GM12878 (cell line): ENCODE measurements around the gene FCHSD2.

Experiments
- BHLHE40 ChIP-seq, 2 experiments: fragments of 450-650 bp in 1 of 2; IDR thresholded peaks; 2 replicates each; pipeline ENCODE4 v1.6.1; 2011 to 2017; ENCODE audit warnings: low read depth in 2 of 2, borderline replicate concordance in 1 of 2, improper control_type of control experiment in 1 of 2, low read length in 1 of 2, mild to moderate bottlenecking in 1 of 2
- CEBPB ChIP-seq, 2 experiments: fragments of 150-350 bp in 1 of 2; IDR thresholded peaks; 2 replicates each; pipeline ENCODE4 v1.6.1; 2012 to 2014; ENCODE audit warnings: low read depth in 2 of 2, low read length in 2 of 2, borderline replicate concordance in 1 of 2, inconsistent platforms in 1 of 2
- CTCF ChIP-seq, 3 experiments: IDR thresholded peaks in 2 of 3; conservative IDR thresholded peaks in 1 of 3; 2 replicates each; pipeline ENCODE4 v1.5.1; 2011; ENCODE audit warnings: low read depth in 3 of 3, low read length in 3 of 3, mild to moderate bottlenecking in 3 of 3, control low read depth in 2 of 3, moderate library complexity in 2 of 3, inconsistent platforms in 1 of 3, mixed read lengths in 1 of 3; ENCODE audit not compliant: control insufficient read depth in 2 of 3, insufficient read depth in 1 of 3; ENCODE audit errors: extremely low read depth in 1 of 3
- DPF2 ChIP-seq: fragments of 450-650 bp; IDR thresholded peaks from 2 replicates; pipeline ENCODE4 v1.6.1; 2017; ENCODE audit warnings: mild to moderate bottlenecking
- EZH2 ChIP-seq: IDR thresholded peaks from 2 replicates; pipeline ENCODE4 v1.6.1; 2012; ENCODE audit warnings: low read depth, mild to moderate bottlenecking, control low read depth, inconsistent platforms, low read length, borderline replicate concordance; ENCODE audit not compliant: control insufficient read depth
- IRF4 ChIP-seq: IDR thresholded peaks from 2 replicates; pipeline ENCODE4 v1.6.1; 2011; ENCODE audit warnings: low read depth, low read length
- KDM1A ChIP-seq: fragments of 200-600 bp; sonication (generic); IDR thresholded peaks from 2 replicates; pipeline ENCODE4 v1.6.1; 2016; ENCODE audit warnings: borderline replicate concordance
- MAX ChIP-seq: IDR thresholded peaks from 2 replicates; pipeline ENCODE4 v1.6.1; 2012; ENCODE audit warnings: low read depth, low read length, improper control_type of control experiment
- NRF1 ChIP-seq: conservative IDR thresholded peaks from 2 replicates; pipeline ENCODE4 v1.6.1; 2011; ENCODE audit warnings: mild to moderate bottlenecking, low read depth, low read length, improper control_type of control experiment
- RAD21 ChIP-seq: IDR thresholded peaks from 2 replicates; pipeline ENCODE4 v1.6.1; 2011; ENCODE audit warnings: mild to moderate bottlenecking, low read depth, low read length, moderate library complexity; ENCODE audit not compliant: insufficient read depth
- TAF1 ChIP-seq: IDR thresholded peaks from 2 replicates; pipeline ENCODE4 v1.6.1; 2011; ENCODE audit warnings: mild to moderate bottlenecking, low read depth, low read length, borderline replicate concordance
- TF ChIP-seq, protein P1 (sequence below): IDR thresholded peaks from 2 replicates; pipeline ENCODE4 v1.6.1; 2012; ENCODE audit warnings: improper control_type of control experiment, low read depth, low read length; ENCODE audit not compliant: insufficient replicate concordance

DNA sequence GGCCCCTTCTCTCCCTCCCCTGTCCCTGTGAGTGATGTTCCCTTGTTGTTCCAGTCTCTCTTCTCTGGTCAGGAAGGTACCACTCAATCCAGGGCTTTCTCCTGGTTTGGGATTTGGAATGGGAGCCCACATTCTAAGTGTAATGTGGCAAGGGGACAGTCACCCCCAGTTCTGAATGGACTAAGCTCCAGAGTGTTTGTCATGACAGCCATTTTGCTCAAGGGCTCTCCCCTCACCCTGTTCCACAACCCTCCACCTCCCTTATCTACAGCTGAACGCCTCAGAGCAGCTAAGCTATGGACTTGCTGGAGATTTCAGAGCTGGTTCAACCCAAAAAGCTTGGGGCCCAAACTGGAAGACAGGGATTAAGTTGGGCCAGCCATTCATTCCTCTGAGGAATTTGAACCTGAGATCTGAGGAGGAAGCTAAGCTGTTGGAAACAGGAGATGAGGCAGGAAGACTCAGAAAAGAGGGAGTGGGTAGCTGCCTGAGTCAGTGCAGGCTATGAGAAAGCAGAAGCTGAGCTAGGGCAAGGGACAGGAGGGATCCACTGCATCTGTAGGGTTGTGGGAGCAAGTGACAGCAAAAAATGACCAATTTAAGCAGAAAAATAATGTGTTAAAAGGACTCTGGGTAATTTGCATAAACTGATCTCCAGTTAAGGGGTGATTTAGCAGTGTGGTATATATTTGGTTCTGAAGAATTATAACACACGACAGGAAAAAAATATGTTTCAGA is 22.9 kb upstream of the FCHSD2 start:
- no peak for TF ChIP-seq CEBPB (IDR thresholded peaks at IDR 0.05; ENCODE audit: borderline replicate concordance in 1 of 2, low read depth in 2 of 2, low read length in 2 of 2)
- no peak for TF ChIP-seq RAD21
- no peak for TF ChIP-seq TAF1
- no peak for TF ChIP-seq DPF2
- TF ChIP-seq, protein P1, sequence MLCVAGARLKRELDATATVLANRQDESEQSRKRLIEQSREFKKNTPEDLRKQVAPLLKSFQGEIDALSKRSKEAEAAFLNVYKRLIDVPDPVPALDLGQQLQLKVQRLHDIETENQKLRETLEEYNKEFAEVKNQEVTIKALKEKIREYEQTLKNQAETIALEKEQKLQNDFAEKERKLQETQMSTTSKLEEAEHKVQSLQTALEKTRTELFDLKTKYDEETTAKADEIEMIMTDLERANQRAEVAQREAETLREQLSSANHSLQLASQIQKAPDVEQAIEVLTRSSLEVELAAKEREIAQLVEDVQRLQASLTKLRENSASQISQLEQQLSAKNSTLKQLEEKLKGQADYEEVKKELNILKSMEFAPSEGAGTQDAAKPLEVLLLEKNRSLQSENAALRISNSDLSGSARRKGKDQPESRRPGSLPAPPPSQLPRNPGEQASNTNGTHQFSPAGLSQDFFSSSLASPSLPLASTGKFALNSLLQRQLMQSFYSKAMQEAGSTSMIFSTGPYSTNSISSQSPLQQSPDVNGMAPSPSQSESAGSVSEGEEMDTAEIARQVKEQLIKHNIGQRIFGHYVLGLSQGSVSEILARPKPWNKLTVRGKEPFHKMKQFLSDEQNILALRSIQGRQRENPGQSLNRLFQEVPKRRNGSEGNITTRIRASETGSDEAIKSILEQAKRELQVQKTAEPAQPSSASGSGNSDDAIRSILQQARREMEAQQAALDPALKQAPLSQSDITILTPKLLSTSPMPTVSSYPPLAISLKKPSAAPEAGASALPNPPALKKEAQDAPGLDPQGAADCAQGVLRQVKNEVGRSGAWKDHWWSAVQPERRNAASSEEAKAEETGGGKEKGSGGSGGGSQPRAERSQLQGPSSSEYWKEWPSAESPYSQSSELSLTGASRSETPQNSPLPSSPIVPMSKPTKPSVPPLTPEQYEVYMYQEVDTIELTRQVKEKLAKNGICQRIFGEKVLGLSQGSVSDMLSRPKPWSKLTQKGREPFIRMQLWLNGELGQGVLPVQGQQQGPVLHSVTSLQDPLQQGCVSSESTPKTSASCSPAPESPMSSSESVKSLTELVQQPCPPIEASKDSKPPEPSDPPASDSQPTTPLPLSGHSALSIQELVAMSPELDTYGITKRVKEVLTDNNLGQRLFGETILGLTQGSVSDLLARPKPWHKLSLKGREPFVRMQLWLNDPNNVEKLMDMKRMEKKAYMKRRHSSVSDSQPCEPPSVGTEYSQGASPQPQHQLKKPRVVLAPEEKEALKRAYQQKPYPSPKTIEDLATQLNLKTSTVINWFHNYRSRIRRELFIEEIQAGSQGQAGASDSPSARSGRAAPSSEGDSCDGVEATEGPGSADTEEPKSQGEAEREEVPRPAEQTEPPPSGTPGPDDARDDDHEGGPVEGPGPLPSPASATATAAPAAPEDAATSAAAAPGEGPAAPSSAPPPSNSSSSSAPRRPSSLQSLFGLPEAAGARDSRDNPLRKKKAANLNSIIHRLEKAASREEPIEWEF, result no peak
- TF ChIP-seq BHLHE40 (IDR thresholded peaks at IDR 0.05; ENCODE audit: borderline replicate concordance in 1 of 2, low read depth in 2 of 2, low read length in 1 of 2), result no peak
- no peak for TF ChIP-seq EZH2
- TF ChIP-seq CTCF (IDR thresholded peaks at IDR 0.05 in 2 of 3, conservative IDR thresholded peaks at IDR 0.05 in 1 of 3; ENCODE audit: control insufficient read depth in 2 of 3, extremely low read depth in 1 of 3, insufficient read depth in 1 of 3, low read depth in 3 of 3, low read length in 3 of 3), result no peak
- no peak for TF ChIP-seq NRF1
- no peak for TF ChIP-seq IRF4
- no peak for TF ChIP-seq KDM1A
- TF ChIP-seq MAX, result no peak
